GM18861 (cell line): ENCODE data around the gene ABHD14A.
A peak's percentile ranks its signal among the peaks of the same experiment; 100 is the strongest.

ENCODE experiments used
- ATAC-seq: cut with Tn5 transposase; IDR thresholded peaks from one replicate; pipeline ENCODE4 v1.9.1; 2021; ENCODE audit not compliant: unreplicated experiment

The ABHD14A gene

GRCh38 chr3:51968883-51969678, 5.8 kb upstream of the ABHD14A start:
- ATAC-seq: no peak

GRCh38 chr3:51969841-51970240, 5.0 kb upstream of the ABHD14A start:
- no peak for ATAC-seq

- ATAC-seq: no peak
These were observed 4.1 kb upstream of the ABHD14A start for GRCh38 chr3:51970606-51971300.

GRCh38 chr3:51971350-51971749, 3.5 kb upstream of the ABHD14A start:
- no peak for ATAC-seq

- no peak for ATAC-seq
These were observed 444 bp upstream of the ABHD14A start for GRCh38 chr3:51974277-51974962.

GRCh38 chr3:51975852-51976549, 1.1 kb downstream of the ABHD14A start:
- ATAC-seq: no peak

GRCh38 chr3:51977446-51978142, 2.7 kb downstream of the ABHD14A start:
- no peak for ATAC-seq

GRCh38 chr3:51978143-51978502, 3.3 kb downstream of the ABHD14A start:
- no peak for ATAC-seq

GRCh38 chr3:51980253-51980652, 5.4 kb downstream of the ABHD14A start:
- no peak for ATAC-seq

- ATAC-seq: peak; percentile 33
These were observed 7.5 kb downstream of the ABHD14A start for GRCh38 chr3:51982352-51982837.

GRCh38 chr3:51982838-51983577, 8.1 kb downstream of the ABHD14A start, which contains the start of gene ACY1:
TSS of gene ACY1 (plus strand) at chr3:51983535. CDS start at chr3:51984065, 530 bp downstream.
- peak; percentile 69 for ATAC-seq

GRCh38 chr3:51983578-51984268, 8.9 kb downstream of the ABHD14A start:
- no peak for ATAC-seq

- no peak for ATAC-seq
These were observed 9.4 kb downstream of the ABHD14A start for GRCh38 chr3:51984269-51984647.

- ATAC-seq: no peak
These were observed 10.2 kb downstream of the ABHD14A start for GRCh38 chr3:51985063-51985462.

- ATAC-seq: no peak
These were observed 11.4 kb downstream of the ABHD14A start for GRCh38 chr3:51986010-51986947.

GRCh38 chr3:51987568-51987967, 12.7 kb downstream of the ABHD14A start:
- ATAC-seq: no peak

GRCh38 chr3:51988286-51989146, 13.7 kb downstream of the ABHD14A start:
- ATAC-seq: no peak
